Natural killer cell (primary cell): ENCODE data around the gene HCRTR1. TPM values are rescaled to one million over a fixed set of nuclear protein-coding genes. Genes with fewer than 3 reads are reported as not detected.

Source experiments
- ATAC-seq, 3 donors: fragments of 150-1000 bp in 2 of 3; fragments of 200-7000 bp in 1 of 3; cut with Tn5 transposase; 1 replicate in 1 of 3; 2 replicates in 2 of 3; pipeline ENCODE4 v1.10.0; 2021; ENCODE audit warnings: mild to moderate bottlenecking in 2 of 3, moderate library complexity in 2 of 3
- DNase-seq, 2 donors: peaks; one replicate each; pipeline versions ENCODE4 v3.0.0 to v3.0.0-alpha.2; 2013 to 2021; ENCODE audit warnings: mixed read lengths in 1 of 2
- H3K27ac ChIP-seq: one replicate; pipeline ENCODE4 v1.5.1; 2013; ENCODE audit warnings: mild to moderate bottlenecking, low read length
- H3K27me3 ChIP-seq: one replicate; pipeline ENCODE4 v1.6.1; 2013; ENCODE audit warnings: low read length; ENCODE audit not compliant: control insufficient read depth, insufficient read depth
- H3K36me3 ChIP-seq: one replicate; pipeline ENCODE4 v1.6.1; 2013; ENCODE audit warnings: low read length; ENCODE audit not compliant: control insufficient read depth, insufficient read depth
- H3K4me1 ChIP-seq: one replicate; pipeline ENCODE4 v1.6.1; 2013; ENCODE audit warnings: low read length; ENCODE audit not compliant: control insufficient read depth, insufficient read depth
- H3K4me3 ChIP-seq: one replicate; pipeline ENCODE4 v1.5.1; 2013; ENCODE audit warnings: low read length
- H3K9me3 ChIP-seq: one replicate; pipeline ENCODE4 v1.6.1; 2013; ENCODE audit warnings: low read length; ENCODE audit not compliant: control insufficient read depth, insufficient read depth
- H3K27ac Mint-ChIP-seq, 2 donors: one replicate each; pipeline ENCODE4 v1.8.0; 2022; ENCODE audit warnings: mild to moderate bottlenecking in 2 of 2, mixed read lengths in 2 of 2, moderate library complexity in 1 of 2
- H3K27me3 Mint-ChIP-seq, 2 donors: one replicate each; pipeline ENCODE4 v1.8.0; 2022; ENCODE audit warnings: low read depth in 2 of 2, mixed read lengths in 2 of 2
- H3K36me3 Mint-ChIP-seq: one replicate; pipeline ENCODE4 v1.8.0; 2022; ENCODE audit warnings: mixed read lengths
- H3K4me1 Mint-ChIP-seq, 2 donors: one replicate each; pipeline ENCODE4 v1.8.0; 2022; ENCODE audit warnings: mixed read lengths in 2 of 2
- H3K4me3 Mint-ChIP-seq: one replicate; pipeline ENCODE4 v1.8.0; 2022; ENCODE audit warnings: mild to moderate bottlenecking, moderate library complexity, mixed read lengths
- H3K9me3 Mint-ChIP-seq, 2 donors: one replicate each; pipeline ENCODE4 v1.8.0; 2022; ENCODE audit warnings: mixed read lengths in 2 of 2
- WGBS: methylation state at CpG from one replicate; pipeline ENCODE4 v1.1.7; 2013; ENCODE audit warnings: missing lambda C conversion rate; ENCODE audit not compliant: insufficient coverage; 5-methylcytosine and 5-hydroxymethylcytosine counted together
- intact Hi-C: fragments of 100-400 bp; cut with micrococcal nuclease; formaldehyde crosslinking; loops from one replicate; pipeline ENCODE4 v1.14.2; 2022
- total RNA-seq, 4 donors: library from RNA; stranded (reverse); fragments of 120-200 nt in 1 of 4; gene quantifications; one replicate each; pipeline versions ENCODE4 v1.2.3 to v1.2.4, GENCODE V29; 2013 to 2022
- TF ChIP-seq, protein P1 (sequence below): fragments of 200-600 bp; IDR thresholded peaks from one replicate; pipeline ENCODE4 v1.8.0; 2022; ENCODE audit warnings: antibody characterized with exemption

Gene HCRTR1
- total RNA-seq, 3 donors from 2014 or later (not counting 1 experiment from before 2014, with no cell fraction given): not detected

DNA sequence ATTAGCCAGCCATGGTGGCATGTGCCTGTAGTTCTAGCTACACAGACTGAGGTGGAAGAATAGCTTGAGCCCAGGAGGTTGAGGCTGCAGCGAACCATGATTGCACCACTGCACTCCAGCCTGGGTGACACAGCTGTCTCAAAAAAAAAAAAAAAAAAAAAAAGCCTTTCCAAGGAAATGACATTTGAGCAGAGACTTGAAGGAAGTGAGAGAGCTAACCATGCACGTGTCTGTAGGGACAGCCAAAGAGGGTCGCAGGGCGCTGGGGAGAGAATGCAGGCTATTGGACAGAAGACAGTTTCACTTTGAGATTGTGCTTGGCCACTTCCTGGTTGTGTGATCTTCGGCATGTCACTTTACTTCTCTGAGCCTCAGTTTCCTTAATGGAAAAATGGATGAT lies 6.8 kb downstream of the HCRTR1 start:
- Mint-ChIP-seq H3K27me3 (peaks cover 0 to 3% of the 10 kb centered on the region in 2 donors), H3K27ac (no peak overlapping the region), H3K4me1 (peaks cover 7 to 8% of the 10 kb centered on the region in 2 donors), H3K4me3 (no peak overlapping the region), H3K9me3 (no peaks in the 10 kb centered on the region), H3K36me3 (no peaks in the 10 kb centered on the region)
- no peak overlapping the region for H3K4me3 ChIP-seq
- H3K36me3 ChIP-seq: peaks cover 18% of the 10 kb centered on the region
- no peaks in the 10 kb centered on the region for H3K9me3 ChIP-seq
- no peaks in the 10 kb centered on the region for H3K27me3 ChIP-seq
- intact Hi-C loops: no loop called here
- WGBS: 53% methylated on average over 5 of the region's 5 CpGs
- H3K4me1 ChIP-seq: no peaks in the 10 kb centered on the region
- DNase-seq (no peak), ATAC-seq (no peak)
- TF ChIP-seq, protein P1, sequence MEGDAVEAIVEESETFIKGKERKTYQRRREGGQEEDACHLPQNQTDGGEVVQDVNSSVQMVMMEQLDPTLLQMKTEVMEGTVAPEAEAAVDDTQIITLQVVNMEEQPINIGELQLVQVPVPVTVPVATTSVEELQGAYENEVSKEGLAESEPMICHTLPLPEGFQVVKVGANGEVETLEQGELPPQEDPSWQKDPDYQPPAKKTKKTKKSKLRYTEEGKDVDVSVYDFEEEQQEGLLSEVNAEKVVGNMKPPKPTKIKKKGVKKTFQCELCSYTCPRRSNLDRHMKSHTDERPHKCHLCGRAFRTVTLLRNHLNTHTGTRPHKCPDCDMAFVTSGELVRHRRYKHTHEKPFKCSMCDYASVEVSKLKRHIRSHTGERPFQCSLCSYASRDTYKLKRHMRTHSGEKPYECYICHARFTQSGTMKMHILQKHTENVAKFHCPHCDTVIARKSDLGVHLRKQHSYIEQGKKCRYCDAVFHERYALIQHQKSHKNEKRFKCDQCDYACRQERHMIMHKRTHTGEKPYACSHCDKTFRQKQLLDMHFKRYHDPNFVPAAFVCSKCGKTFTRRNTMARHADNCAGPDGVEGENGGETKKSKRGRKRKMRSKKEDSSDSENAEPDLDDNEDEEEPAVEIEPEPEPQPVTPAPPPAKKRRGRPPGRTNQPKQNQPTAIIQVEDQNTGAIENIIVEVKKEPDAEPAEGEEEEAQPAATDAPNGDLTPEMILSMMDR: no peak
- no peak overlapping the region for H3K27ac ChIP-seq

DNA sequence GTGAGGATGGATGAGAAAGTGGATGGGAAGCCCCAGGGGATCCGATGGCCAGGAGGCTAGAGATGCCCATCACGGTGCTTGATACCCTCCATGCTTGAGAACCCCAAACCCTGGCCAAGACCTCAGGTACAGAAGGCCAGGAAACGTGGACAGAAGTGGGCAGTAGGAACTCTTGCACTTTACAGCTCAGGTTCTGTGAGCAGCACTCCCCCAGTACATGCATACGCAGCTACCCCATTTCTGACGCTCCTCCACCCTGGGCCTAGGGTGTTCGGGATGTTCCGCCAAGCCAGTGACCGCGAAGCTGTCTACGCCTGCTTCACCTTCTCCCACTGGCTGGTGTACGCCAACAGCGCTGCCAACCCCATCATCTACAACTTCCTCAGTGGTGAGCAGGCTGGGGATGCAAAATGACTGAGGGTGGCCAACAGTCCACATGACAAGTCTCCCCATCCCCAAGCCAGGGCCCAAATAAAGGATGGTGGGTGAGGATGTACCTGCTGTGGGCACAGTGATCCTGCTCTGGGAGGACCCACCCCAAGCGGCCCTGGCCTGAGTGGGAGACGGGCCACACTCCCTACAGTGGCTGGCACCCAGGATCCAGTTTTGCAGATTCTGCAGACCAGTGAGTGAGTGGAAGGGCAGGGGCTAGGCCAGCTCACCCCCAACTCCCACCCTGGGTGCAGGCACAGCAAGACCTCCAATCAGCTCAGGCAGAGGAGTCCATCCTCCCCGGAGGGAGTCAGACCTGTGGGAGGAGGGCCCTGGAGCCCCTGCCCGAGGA lies 7.4 kb downstream of the HCRTR1 start:
- ATAC-seq (peak in 1 of 3 donors; percentile 7), DNase-seq (no peak)
- H3K4me1 ChIP-seq: no peaks in the 10 kb centered on the region
- no peaks in the 10 kb centered on the region for H3K36me3 Mint-ChIP-seq
- H3K36me3 ChIP-seq: peaks cover 24% of the 10 kb centered on the region
- TF ChIP-seq, protein P1: no peak
- H3K9me3 Mint-ChIP-seq: no peaks in the 10 kb centered on the region
- H3K27me3 Mint-ChIP-seq: no peaks in the 10 kb centered on the region
- H3K27me3 ChIP-seq: no peaks in the 10 kb centered on the region
- H3K4me3 Mint-ChIP-seq: no peak overlapping the region
- 92% methylated on average over 16 of the region's 16 CpGs for WGBS
- H3K27ac ChIP-seq: no peak overlapping the region
- intact Hi-C loops: no loop called here
- peaks cover 7 to 8% of the 10 kb centered on the region in 2 donors for H3K4me1 Mint-ChIP-seq
- no peak overlapping the region for H3K4me3 ChIP-seq
- H3K27ac Mint-ChIP-seq: no peak overlapping the region
- no peaks in the 10 kb centered on the region for H3K9me3 ChIP-seq

DNA sequence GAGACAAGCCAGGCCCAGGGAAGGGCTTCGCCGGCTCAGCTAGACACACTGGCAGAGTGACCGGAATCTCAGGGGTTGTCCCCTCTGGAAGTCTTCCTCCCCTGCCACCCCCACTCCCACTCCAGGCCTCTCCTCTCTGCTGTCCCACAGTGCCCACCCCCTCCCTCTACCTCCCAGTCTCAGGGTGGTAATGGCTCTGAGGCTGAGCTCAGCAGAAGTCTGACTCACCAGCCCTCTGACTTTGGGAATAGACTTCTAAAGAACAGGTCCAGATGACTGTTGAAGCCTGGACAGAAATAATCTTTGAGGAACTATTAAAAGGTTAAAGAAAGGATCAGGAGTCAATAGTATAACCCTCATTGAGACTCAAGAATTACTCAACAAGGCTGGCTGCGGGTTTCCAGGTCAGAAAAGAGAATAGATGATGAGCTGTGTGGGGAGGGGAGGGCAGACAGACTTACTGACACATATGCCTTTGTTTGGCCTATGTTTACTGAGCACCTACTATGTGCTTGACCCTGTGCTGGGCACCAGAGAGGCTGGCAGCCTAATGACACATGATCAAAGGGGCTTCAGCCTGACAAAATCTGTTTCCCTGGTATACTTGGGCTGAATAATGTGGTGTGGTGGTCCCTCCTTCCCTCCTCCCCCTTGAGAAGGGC lies 8.2 kb downstream of the HCRTR1 start:
- Histone ChIP-seq H3K27me3 (no peaks in the 10 kb centered on the region), H3K4me3 (no peak overlapping the region), H3K4me1 (no peaks in the 10 kb centered on the region), H3K36me3 (peaks cover 30% of the 10 kb centered on the region), H3K27ac (no peak overlapping the region), H3K9me3 (no peaks in the 10 kb centered on the region)
- H3K4me1 Mint-ChIP-seq: peaks cover 7 to 8% of the 10 kb centered on the region in 2 donors
- no peaks in the 10 kb centered on the region for H3K9me3 Mint-ChIP-seq
- no peak overlapping the region for H3K4me3 Mint-ChIP-seq
- H3K36me3 Mint-ChIP-seq: no peaks in the 10 kb centered on the region
- H3K27ac Mint-ChIP-seq: no peak overlapping the region
- 96% methylated on average over 4 of the region's 4 CpGs for WGBS
- no peaks in the 10 kb centered on the region for H3K27me3 Mint-ChIP-seq
- TF ChIP-seq, protein P1: no peak
- no peak for ATAC-seq
- intact Hi-C loops: no loop called here
- no peak for DNase-seq
